HepG2 (cell line): ENCODE results near the gene ZNF446. TPM values are rescaled to one million over a fixed set of nuclear protein-coding genes. Genes with fewer than 3 reads are reported as not detected.

Source experiments
- DDIT3 ChIP-seq: sonication (generic); formaldehyde crosslinking; IDR thresholded peaks from 2 replicates; pipeline ENCODE4 v1.4.0; 2020; ENCODE audit warnings: mild to moderate bottlenecking, missing genetic modification reagents
- DR1 ChIP-seq: sonication (generic); formaldehyde crosslinking; IDR thresholded peaks from 2 replicates; pipeline ENCODE4 v1.8.0; 2021; ENCODE audit warnings: mild to moderate bottlenecking, missing genetic modification reagents, inconsistent platforms
- ELF3 ChIP-seq: IDR thresholded peaks from 2 replicates; pipeline ENCODE4 v1.6.1; 2016; ENCODE audit warnings: missing genetic modification reagents, missing compliant biosample characterization
- JUND ChIP-seq: sonication (generic); formaldehyde crosslinking; IDR thresholded peaks from 2 replicates; pipeline ENCODE4 v1.8.0; 2022; ENCODE audit warnings: mild to moderate bottlenecking, missing genetic modification reagents
- KLF13 ChIP-seq: sonication (generic); formaldehyde crosslinking; IDR thresholded peaks from 2 replicates; pipeline ENCODE4 v1.4.0; 2020; ENCODE audit warnings: mild to moderate bottlenecking, missing genetic modification reagents
- MBD4 ChIP-seq: IDR thresholded peaks from 2 replicates; pipeline ENCODE4 v1.6.1; 2012; ENCODE audit warnings: low read length, inconsistent platforms, borderline replicate concordance
- POLR2AphosphoS2 ChIP-seq: IDR thresholded peaks from 2 replicates; pipeline ENCODE4 v1.6.1; 2011; ENCODE audit warnings: low read depth, low read length, improper control_type of control experiment
- SIX1 ChIP-seq: sonication (generic); formaldehyde crosslinking; IDR thresholded peaks from 2 replicates; pipeline ENCODE4 v1.4.0; 2020; ENCODE audit warnings: missing genetic modification reagents, borderline replicate concordance
- SRSF4 ChIP-seq: fragments of 200-400 bp; formaldehyde crosslinking; IDR thresholded peaks from one replicate; pipeline ENCODE4 v1.6.1; 2018; ENCODE audit warnings: mild to moderate bottlenecking, low read depth, low read length, moderate library complexity; ENCODE audit not compliant: poor library complexity, severe bottlenecking
- U2AF1 ChIP-seq: fragments of 200-400 bp; formaldehyde crosslinking; optimal IDR thresholded peaks from 2 replicates; pipeline ENCODE3; 2017; ENCODE audit warnings: mild to moderate bottlenecking, low read depth, low read length
- ZKSCAN8 ChIP-seq: IDR thresholded peaks from 2 replicates; pipeline ENCODE4 v1.6.1; 2016; ENCODE audit warnings: borderline replicate concordance, missing genetic modification reagents, missing compliant biosample characterization
- ZNF124 ChIP-seq: sonication (generic); formaldehyde crosslinking; IDR thresholded peaks from 2 replicates; pipeline ENCODE4 v1.4.0; 2020; ENCODE audit warnings: missing genetic modification reagents
- ZNF414 ChIP-seq: sonication (generic); formaldehyde crosslinking; IDR thresholded peaks from 2 replicates; pipeline ENCODE4 v1.5.0; 2020; ENCODE audit warnings: missing genetic modification reagents
- ZNF546 ChIP-seq: sonication (generic); formaldehyde crosslinking; conservative IDR thresholded peaks from 2 replicates; pipeline ENCODE4 v1.8.1; 2023; ENCODE audit warnings: mild to moderate bottlenecking, missing genetic modification reagents
- ZNF670 ChIP-seq: sonication (generic); formaldehyde crosslinking; IDR thresholded peaks from 2 replicates; pipeline ENCODE4 v1.8.0; 2022; ENCODE audit warnings: mild to moderate bottlenecking, missing genetic modification reagents, borderline replicate concordance
- ZNF737 ChIP-seq: sonication (generic); formaldehyde crosslinking; IDR thresholded peaks from 2 replicates; pipeline ENCODE4 v1.5.0; 2020; ENCODE audit warnings: missing genetic modification reagents, mild to moderate bottlenecking, borderline replicate concordance
- ZSCAN12 ChIP-seq: sonication (generic); formaldehyde crosslinking; IDR thresholded peaks from 2 replicates; pipeline ENCODE4 v1.9.0; 2021; ENCODE audit warnings: mild to moderate bottlenecking, missing genetic modification reagents
- ZSCAN20 ChIP-seq: sonication (generic); formaldehyde crosslinking; IDR thresholded peaks from 2 replicates; pipeline ENCODE4 v1.4.0; 2020; ENCODE audit warnings: missing genetic modification reagents, mild to moderate bottlenecking, borderline replicate concordance
- polyA plus RNA-seq, 8 experiments: library from polyadenylated mRNA; depleted of rRNA in 3 of 8; stranded (reverse) in 7 of 8; unstranded in 1 of 8; fragments of >200 nt; fragmentation: Illumina TruSeq in 4 of 8; extraction: Trizol in 4 of 8; gene quantifications; 2 replicates each; pipeline versions ENCODE4 v1.2.1 to v1.2.3, GENCODE V29; 2011 to 2016; ENCODE audit warnings: low read depth in 4 of 8, missing spikeins in 1 of 8, mixed read lengths in 1 of 8; ENCODE audit not compliant: insufficient read depth in 1 of 8
- total RNA-seq, 5 experiments: library from RNA; depleted of rRNA; stranded (reverse); fragments of >200 nt; fragmentation: Illumina TruSeq; extraction: Trizol; gene quantifications; 2 replicates each; pipeline ENCODE4 v1.2.3, GENCODE V29; 2016; ENCODE audit warnings: low read depth in 1 of 5
- TF ChIP-seq, protein P1 (sequence below): sonication (generic); formaldehyde crosslinking; IDR thresholded peaks from 2 replicates; pipeline ENCODE4 v1.5.1; 2020; ENCODE audit warnings: mild to moderate bottlenecking, missing genetic modification reagents, borderline replicate concordance

Gene ZNF446
- total and polyA plus RNA-seq, 2 of the 13 experiments (the other 11 are each of a cell fraction or from before 2014, with no cell fraction given), result 3.0 to 3.6 TPM

- TF ChIP-seq ZNF546 (CRISPR knock-in tag), result peak; percentile 87
- TF ChIP-seq, protein P1, sequence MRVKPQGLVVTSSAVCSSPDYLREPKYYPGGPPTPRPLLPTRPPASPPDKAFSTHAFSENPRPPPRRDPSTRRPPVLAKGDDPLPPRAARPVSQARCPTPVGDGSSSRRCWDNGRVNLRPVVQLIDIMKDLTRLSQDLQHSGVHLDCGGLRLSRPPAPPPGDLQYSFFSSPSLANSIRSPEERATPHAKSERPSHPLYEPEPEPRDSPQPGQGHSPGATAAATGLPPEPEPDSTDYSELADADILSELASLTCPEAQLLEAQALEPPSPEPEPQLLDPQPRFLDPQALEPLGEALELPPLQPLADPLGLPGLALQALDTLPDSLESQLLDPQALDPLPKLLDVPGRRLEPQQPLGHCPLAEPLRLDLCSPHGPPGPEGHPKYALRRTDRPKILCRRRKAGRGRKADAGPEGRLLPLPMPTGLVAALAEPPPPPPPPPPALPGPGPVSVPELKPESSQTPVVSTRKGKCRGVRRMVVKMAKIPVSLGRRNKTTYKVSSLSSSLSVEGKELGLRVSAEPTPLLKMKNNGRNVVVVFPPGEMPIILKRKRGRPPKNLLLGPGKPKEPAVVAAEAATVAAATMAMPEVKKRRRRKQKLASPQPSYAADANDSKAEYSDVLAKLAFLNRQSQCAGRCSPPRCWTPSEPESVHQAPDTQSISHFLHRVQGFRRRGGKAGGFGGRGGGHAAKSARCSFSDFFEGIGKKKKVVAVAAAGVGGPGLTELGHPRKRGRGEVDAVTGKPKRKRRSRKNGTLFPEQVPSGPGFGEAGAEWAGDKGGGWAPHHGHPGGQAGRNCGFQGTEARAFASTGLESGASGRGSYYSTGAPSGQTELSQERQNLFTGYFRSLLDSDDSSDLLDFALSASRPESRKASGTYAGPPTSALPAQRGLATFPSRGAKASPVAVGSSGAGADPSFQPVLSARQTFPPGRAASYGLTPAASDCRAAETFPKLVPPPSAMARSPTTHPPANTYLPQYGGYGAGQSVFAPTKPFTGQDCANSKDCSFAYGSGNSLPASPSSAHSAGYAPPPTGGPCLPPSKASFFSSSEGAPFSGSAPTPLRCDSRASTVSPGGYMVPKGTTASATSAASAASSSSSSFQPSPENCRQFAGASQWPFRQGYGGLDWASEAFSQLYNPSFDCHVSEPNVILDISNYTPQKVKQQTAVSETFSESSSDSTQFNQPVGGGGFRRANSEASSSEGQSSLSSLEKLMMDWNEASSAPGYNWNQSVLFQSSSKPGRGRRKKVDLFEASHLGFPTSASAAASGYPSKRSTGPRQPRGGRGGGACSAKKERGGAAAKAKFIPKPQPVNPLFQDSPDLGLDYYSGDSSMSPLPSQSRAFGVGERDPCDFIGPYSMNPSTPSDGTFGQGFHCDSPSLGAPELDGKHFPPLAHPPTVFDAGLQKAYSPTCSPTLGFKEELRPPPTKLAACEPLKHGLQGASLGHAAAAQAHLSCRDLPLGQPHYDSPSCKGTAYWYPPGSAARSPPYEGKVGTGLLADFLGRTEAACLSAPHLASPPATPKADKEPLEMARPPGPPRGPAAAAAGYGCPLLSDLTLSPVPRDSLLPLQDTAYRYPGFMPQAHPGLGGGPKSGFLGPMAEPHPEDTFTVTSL, result 0 out of 2 replicates have a peak, but pooled peaks have one; percentile 55
- TF ChIP-seq POLR2AphosphoS2, result no peak
- TF ChIP-seq MBD4, result no peak
- TF ChIP-seq ELF3 (CRISPR knock-in tag), result peak; percentile 95
- peak; percentile 86 for TF ChIP-seq U2AF1
- TF ChIP-seq ZNF670, result peak; percentile 99
- peak; percentile 96 for TF ChIP-seq ZNF414
- TF ChIP-seq ZSCAN12 (CRISPR knock-in tag), result no peak
- peak; percentile 82 for TF ChIP-seq DR1
- TF ChIP-seq JUND, result 0 out of 2 replicates have a peak, but pooled peaks have one; percentile 59
- TF ChIP-seq ZNF737 (CRISPR knock-in tag), result no peak
- TF ChIP-seq SIX1, result no peak
- TF ChIP-seq SRSF4, result no peak
- TF ChIP-seq ZSCAN20 (CRISPR knock-in tag), result 0 out of 2 replicates have a peak, but pooled peaks have one; percentile 41
- peak; percentile 93 for TF ChIP-seq ZNF124 (CRISPR knock-in tag)
- peak; percentile 87; the same call in 1 of the 2 replicates for TF ChIP-seq ZKSCAN8 (CRISPR knock-in tag)
- TF ChIP-seq DDIT3 (CRISPR knock-in tag), result no peak
- TF ChIP-seq KLF13 (CRISPR knock-in tag), result 0 out of 2 replicates have a peak, but pooled peaks have one; percentile 44
Observed at GRCh38 chr19:58519355-58520256, 43.5 kb downstream of the ZNF446 start, which contains the start of gene ZBTB45 (continued).
